Loucy (cell line): ENCODE data around the gene GTSF1L.

Experiments used
- EZH2phosphoT487 ChIP-seq: fragments of 200-600 bp; IDR thresholded peaks from 2 replicates; pipeline ENCODE4 v1.6.1; 2018; ENCODE audit warnings: antibody characterized with exemption, mild to moderate bottlenecking, moderate library complexity, borderline replicate concordance
- TF ChIP-seq, protein P1 (sequence below): fragments of 200-600 bp; sonication (generic); conservative IDR thresholded peaks from 2 replicates; pipeline ENCODE4 v1.5.1; 2014; ENCODE audit warnings: mild to moderate bottlenecking, antibody characterized with exemption, low read length

DNA sequence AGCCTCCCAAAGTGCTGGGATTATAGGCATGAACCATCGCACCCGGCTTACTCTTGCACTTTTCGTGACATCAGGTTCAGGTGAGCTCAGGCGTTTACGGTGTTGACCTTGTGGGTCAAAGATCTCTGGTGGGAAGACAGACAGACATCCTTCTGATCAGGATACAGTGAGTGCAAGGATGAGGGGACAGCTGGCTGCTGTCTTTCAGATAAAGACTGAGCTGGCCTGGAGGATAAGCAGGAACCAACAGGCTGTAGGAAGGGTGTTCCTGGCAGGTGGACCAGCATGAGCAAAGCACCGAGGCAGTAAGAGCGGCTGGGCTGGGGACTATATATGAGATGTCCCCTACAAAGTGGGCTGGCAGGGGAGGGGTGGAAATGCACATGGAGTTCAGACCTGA lies 11.1 kb upstream of the GTSF1L start:
- TF ChIP-seq, protein P1, sequence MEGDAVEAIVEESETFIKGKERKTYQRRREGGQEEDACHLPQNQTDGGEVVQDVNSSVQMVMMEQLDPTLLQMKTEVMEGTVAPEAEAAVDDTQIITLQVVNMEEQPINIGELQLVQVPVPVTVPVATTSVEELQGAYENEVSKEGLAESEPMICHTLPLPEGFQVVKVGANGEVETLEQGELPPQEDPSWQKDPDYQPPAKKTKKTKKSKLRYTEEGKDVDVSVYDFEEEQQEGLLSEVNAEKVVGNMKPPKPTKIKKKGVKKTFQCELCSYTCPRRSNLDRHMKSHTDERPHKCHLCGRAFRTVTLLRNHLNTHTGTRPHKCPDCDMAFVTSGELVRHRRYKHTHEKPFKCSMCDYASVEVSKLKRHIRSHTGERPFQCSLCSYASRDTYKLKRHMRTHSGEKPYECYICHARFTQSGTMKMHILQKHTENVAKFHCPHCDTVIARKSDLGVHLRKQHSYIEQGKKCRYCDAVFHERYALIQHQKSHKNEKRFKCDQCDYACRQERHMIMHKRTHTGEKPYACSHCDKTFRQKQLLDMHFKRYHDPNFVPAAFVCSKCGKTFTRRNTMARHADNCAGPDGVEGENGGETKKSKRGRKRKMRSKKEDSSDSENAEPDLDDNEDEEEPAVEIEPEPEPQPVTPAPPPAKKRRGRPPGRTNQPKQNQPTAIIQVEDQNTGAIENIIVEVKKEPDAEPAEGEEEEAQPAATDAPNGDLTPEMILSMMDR, result no peak
- no peak for TF ChIP-seq EZH2phosphoT487
